Right hindlimb (tissue), 1 donor: ENCODE measurements around the gene POLR3B.
"Not testable (repeated sequence)": the region's sequence is repeated elsewhere in the genome, so short reads cannot be mapped to it uniquely, and the experiment has no call there.

Experiments
- DNase-seq: peaks from one replicate; pipeline ENCODE4 v3.0.0-alpha.2; 2018

Gene POLR3B

DNA sequence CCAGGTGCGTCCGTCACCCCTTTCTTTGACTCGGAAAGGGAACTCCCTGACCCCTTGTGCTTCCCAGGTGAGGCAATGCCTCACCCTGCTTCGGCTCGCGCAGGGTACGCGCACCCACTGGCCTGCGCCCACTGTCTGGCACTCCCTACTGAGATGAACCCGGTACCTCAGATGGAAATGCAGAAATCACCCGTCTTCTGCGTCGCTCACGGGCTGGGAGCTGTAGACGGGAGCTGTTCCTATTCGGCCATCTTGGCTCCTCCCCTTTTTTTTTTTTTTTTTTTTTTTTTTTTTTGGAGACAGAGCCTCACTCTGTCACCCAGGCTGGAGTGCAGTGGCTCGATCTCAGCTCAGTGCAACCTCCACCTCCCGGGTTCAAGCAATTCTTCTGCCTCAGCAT lies 120.1 kb downstream of the POLR3B start:
- DNase-seq, result not testable (repeated sequence)

DNA sequence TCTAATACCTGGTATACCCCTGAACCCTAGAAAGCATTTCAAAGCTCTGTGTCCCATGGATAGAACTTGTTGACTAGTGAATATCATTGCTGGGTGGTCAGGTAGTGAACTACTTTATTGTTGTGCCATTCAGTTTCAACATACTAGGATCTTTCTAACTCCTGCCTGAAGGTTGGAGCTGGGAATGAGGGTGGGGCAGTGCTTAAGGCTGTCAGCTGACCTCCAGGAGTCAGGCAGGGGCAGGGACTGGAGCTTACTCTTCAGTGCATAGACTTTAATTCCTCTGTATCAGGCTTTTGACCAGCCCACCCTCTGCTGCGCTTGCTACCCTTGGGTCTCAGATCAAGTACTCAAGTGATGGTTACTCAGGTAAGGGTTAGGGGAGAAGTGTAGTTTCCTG lies 122.7 kb downstream of the POLR3B start:
- DNase-seq, result no peak

DNA sequence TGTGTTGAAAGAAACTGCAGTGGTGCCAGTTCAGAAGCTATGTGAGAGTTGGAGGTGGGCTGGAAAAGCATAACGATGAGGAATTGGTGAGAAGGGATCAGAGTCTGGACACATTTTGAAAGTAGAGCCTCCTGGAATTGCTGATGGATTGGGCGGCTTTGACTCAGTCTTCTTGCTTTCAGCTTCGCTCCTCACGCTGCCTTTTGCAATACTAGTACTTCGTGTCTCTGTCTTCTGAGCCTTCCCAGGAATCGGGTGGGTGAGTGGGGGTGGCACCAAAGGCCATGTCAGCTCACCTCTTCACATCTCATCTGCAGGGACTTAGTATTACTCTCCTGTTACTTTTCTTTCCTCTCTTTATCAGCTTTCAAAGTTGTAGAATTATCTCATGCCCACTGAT lies 123.7 kb downstream of the POLR3B start:
- DNase-seq, result no peak

DNA sequence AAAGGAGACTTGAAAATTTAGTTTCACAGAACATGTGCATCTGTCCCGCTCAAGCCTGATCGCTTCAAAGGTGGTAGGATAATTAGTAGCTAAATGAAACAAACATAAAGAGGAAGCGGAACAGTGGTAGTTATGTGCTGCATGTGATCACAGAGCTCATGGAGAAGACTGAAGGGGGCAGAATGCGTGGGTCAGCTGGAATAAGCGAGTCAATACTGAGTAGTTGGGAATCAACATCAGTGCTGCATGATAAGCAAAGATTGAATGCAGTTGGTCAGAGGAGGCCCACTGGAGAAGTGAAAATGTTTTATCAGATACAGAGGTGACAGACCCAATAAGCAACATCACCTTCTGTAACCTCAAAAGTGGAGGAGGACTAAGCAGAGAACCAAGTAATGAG lies 130.1 kb downstream of the POLR3B start:
- DNase-seq, result no peak

DNA sequence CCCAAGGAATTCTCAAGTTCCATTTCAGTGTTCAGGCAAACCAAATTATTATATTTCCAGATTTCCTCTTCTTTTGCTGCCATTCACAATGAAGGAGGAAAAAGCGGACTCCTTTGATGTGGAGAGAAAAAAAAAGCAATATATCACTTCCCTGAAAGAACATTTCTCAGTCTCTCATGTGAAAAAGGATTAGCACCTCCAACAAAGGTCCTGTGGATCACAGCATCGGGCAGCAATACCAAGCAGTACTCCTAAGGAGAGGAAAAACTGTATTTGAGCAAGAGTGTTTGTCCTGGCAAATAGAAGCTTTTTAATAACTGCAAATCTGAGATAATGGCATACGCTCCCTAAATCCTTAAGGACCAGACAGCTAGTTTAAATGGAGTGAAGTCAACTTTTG lies 131.3 kb downstream of the POLR3B start:
- DNase-seq, result no peak

DNA sequence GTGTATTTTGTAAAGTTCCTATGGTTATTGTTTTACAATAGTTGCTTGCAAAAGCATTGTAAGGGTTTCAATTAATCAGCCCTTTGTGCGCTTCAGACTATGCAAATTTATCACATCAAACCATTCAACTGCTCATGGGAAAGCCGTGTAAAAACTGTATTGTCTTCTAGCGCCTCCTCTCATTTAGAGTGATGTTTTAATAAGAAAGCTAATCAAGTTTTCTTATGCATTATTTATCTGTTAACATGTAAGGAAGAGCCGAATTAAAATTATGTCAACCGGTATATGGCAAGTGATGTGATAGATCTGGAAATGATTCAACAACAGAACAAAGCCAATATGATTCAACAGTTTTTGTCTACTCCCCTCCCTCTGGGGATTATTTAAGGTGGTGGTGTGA lies 132.7 kb downstream of the POLR3B start:
- no peak for DNase-seq

DNA sequence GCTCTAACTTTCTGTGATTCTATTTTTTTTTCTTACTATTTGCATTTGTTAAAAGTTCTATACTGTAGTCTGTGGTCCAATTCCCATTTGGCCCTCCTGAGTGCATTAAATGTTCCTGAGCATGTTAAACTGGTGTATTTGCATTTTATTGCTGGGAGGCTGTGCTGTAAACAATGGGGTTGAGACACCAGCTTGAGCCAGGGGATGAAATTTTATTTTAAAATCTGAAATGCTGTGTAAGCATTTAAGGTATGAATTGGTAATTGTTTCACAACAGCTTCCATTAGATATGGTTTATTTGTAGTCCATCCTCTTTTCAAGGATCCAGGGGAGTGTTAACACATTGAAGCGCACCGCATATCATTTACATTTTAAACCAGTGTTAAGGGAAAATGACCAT lies 135.3 kb downstream of the POLR3B start:
- no peak for DNase-seq

DNA sequence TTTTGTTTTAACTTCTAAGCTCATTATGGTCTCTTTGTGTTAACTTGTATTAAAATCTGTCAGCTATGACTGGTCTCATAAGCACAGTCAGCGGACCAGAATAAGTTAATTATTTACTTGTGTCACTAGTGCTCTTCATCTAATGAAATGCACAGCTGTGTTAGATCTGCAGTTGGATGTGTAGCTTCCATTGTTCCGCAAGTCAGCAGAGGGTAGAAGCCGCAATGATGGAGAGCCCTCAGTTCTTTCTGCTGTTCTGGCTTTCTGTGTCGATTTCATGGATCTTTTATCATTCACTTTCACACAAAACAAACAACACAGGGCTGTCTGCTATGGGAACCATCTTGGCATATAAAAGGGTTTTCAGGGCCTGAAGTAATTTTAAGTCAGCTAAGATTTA lies 136.0 kb downstream of the POLR3B start:
- DNase-seq, result no peak

DNA sequence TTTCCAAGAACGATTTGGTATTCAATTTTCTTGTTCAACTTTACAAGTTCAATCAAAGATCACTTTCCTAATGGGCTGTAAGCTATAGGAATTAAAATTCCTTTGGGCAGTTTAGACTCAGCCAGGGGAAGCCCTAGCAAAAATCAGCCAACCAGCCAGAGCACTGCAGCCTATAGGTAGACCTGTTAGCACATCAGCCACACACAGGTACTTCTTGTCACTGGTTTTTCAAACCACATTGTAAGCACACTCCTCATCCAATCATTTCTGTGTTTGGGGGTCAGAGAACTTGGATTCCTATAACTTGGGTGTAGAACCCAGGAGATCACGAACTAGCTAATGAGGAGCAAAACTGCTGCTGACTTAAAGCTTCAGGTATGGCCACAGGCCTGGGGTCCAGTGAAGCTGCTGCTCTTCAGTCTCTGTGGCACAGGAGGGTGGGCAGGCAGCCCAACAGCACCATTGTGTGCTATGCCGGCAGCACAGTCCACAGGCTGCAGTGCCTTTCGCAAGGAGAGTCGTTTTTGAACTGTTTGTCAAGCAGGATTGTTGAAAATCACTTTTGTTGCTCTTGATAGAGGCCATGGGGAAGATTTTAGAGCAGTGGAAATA lies 137.9 kb downstream of the POLR3B start:
- DNase-seq, result no peak

DNA sequence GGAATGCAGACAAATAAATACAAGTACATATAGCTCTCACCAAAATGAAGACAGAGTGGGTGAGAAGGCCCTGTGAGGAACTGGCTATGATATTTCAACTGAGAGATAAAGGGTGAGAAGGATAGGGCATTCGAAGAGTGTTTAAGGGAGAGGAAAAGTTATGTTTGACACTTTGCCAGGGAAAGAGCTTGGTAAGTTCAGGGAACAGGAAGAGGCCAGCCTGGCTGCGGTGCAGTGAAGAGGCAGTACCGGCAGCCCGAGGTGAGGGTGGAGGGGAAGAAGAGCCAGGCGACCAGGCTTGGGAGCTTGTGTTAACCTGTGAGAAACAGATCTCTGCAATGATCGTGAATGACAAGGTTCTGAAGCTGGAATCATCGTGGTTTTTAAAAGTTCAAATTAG lies 140.5 kb downstream of the POLR3B start:
- DNase-seq, result no peak

DNA sequence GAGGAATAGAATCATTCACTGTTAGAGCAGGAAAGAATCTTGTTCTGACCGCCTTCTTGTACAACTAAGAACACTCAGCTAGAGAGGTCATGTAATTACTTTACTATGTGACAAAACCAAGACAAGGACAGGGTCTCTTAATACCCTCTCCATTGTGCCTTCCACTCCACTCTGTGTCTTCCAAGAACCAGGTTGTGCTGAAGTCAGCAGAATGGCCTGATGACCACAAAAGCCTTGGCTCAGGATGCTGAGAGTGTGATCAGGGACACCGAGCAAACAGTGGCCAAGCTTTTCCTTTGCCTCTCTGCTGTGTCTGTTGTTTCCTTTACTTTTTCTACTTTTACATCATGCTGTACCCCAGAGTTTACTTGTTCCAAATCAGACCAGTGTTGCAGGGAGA lies 142.1 kb downstream of the POLR3B start:
- DNase-seq, result no peak

DNA sequence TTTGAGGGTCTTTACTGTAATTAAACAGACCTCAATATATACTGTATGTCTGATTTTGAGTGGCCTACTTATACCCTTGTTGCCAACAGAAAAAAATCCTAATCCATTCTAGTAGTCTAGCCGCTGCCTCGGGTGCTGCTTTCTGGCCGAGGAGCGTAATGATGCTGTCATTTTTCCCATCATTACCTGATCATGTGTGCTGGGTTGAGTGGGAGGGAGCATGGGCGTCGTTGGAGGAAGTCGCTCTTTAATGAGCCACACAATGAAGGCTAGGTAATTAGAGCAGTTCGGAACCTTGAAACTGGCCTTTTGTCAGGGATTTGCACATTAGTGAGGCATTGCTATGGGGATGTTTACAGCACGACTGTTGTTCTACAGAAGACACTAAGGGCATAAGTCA lies 149.1 kb downstream of the POLR3B start:
- DNase-seq, result no peak

DNA sequence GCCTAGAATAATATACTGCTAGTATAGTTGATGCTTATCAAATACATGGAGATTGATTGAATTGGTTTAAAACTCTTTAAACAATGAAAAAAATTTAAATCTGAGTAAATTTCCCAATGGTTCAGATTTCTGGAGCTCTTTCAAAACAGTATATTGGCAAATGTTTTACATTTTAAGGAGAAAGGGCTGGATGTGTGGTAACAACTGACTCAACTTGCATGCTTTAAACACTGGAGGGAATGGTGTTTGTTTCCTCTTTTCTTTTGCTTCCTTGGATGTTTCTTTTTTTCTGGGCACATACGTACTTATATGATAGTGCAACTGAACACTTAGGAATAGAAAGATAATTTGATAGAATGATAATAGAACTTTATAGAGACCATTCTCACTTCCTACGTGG lies 151.4 kb downstream of the POLR3B start:
- DNase-seq, result no peak

DNA sequence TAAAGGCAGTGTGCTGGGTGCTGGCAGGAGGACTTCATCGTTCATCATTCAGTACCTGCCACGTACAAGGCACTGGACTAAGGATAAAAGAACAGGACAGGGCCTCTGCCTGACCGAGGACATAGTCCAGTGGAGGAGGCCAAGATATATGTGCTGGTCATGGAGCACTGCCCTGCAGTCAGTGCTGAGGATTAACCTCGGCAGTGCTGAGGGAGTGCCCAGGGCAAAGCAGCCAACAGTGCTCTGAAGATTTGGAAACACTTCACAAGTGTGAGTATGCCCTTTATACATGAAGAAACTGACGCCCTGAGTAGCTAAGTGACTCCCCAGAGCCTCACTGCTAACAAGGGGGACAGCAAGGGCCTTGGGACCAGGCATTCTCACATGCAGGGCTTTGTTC lies 153.8 kb downstream of the POLR3B start:
- DNase-seq, result no peak

DNA sequence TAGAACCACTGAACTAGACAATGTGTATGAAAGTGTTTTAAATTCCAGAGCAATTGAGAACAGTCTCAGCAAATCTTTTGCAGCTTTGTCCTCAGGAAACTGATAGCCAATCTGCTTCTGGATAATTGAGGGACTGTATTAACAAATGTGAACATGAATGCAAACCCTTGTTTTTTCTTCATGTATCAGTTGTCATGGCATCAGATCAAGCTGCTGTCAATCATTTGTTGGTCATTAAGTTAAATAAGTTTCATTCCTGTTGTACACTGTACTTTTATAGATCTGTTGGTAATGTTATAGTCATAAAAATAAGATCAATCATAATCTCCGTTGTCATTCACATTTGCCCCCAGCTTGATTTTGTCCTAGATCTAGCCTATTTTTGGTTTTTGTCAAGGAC lies 159.8 kb downstream of the POLR3B start:
- no peak for DNase-seq

DNA sequence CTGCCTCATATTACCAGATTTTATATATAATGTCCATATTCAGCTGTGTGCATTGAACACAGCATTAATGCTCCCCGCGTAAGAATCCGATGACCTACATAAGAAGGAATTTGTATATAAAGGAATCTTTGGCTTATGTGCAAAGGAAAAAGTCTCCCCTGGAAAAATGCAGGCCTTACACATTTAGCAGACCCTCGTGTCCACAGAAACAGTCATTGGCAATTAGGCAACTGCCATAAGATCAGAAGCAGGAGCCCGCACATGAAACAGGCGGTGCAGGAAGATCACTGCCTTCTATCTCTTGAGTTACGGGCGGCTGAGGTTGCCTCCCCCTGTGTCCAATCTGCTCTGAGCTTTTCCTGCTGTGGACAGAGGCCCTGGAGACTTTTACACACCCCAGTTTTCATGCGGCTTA lies 162.1 kb downstream of the POLR3B start:
- DNase-seq, result peak; percentile 29

DNA sequence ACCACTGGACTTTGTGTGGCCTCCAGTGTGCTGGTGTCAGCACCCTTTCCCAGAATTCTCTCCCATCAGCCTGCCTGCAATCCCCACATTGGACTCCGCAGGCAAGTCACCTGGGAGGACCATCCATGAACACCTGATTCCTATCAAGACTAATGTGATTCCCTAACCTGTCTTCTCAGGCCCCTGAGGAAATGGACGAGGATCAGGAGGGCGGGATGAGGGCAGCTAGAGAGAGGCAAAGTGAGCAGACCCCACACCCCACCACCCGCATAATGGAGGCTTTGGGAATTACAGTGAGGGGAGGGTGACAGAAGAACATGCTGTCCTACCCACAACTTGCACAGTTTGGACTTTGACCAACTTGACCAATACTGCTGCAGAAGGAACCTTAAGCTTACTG lies 164.4 kb downstream of the POLR3B start:
- DNase-seq, result no peak

DNA sequence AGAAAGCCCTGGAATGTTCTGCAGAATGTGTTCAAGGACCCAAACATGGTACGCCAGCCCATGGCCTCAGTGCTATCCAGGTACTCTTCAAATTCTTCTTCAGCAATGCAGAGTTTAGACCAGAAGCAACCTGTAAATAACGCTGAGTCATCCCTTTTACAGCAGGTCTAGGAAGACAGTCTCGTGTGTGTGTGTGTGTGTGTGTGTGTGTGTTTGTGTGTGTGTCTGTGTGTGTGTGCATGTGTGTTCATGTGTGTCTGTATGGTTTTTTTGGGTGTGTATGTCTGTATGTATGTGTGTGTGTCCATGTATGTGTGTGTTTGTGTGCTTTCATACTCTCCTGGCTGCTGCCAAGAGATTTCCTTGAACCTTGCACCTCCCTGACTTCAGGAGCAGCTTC lies 165.2 kb downstream of the POLR3B start:
- DNase-seq, result no peak

DNA sequence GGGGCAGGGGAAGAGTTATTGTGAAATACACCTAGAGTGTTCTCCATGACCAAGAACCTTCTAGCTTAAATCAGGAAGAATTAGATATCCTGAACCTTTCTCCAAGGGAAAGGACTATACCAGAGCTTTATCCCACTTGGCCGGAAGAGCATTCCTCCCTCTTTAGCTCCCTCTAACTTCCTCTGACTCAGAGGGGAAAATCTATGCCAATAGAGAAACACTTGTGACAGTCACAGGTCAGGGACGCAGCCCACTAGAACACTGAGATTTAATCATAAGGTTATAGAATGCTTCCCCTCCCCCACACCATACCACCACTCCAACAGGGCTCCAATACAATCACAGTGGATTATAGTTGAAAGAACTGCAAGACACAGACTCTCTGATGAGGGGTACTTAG lies 169.8 kb downstream of the POLR3B start:
- no peak for DNase-seq

DNA sequence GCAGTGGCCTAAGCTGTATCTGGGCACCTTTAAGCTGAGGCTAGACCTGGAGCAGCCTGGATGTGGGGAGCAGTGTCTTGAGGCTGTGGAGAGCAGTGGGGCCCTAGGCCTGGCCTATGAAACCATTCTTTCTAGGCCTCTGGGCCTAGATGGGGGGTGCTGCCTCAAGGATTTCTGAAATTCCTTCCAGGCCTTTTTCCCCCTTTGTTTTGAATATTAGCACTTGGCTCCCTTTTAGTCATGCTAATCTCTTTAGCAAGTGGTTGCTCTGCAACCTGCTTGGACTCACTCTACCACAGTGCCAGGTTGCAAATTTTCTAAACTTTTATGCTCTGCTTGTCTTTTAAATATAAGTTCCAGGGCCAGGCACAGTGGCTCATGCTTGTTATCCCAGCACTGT lies 183.7 kb downstream of the POLR3B start:
- DNase-seq, result no peak

DNA sequence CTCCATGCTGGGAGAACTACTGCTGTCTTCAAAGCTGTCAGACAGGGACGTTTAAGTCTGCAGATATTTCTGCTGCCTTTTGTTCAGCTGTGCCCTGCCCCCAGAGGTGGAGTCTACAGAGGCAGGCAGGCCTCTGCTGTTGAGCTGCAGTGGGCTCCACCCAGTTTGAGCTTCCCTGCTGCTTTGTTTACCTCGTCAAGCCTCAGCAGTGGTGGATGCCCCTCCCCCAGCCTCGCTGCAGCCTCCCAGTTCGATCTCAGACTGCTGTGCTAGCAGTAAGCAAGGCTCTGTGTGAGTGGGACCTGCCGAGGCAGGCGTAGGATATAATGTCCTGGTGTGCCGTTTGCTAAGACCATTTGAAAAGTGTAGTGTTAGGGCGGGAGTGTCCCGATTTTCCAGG lies 193.9 kb downstream of the POLR3B start:
- no peak for DNase-seq

DNA sequence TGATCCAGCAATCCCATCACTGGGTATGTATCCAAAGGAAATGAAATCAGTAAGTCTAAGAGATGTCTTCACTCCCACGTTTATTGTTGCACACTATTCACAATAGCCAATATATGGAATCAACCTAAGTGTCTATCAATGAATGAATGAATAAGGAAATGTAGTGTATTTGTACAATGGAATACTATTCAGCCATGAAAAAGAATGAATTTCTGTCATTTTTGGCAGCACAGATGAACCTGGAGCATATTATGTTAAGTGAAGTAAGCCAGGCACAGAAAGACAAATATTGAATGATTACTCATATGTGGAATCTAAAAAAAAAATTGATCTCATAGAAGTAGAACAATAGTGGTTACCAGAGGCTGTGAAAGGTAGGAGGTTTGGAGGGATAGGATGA lies 194.7 kb downstream of the POLR3B start:
- no peak for DNase-seq
